ENCODE results near the gene SLIT1. TPM values are rescaled to one million over a fixed set of nuclear protein-coding genes. Genes with fewer than 3 reads are reported as not detected.

Gene SLIT1
- total RNA-seq, 1 experiment from 2014 or later = not detected

- DNase-seq (ENCODE audit: unreplicated experiment) = no peak
- Mint-ChIP-seq H3K9me3 (ENCODE audit: unreplicated experiment) (no peaks in the 10 kb centered on the region), H3K27ac (ENCODE audit: low read depth, unreplicated experiment) (no peak overlapping the region), H3K27me3 (ENCODE audit: insufficient read depth, unreplicated experiment) (peaks cover 11% of the 10 kb centered on the region), H3K4me1 (ENCODE audit: insufficient read depth, unreplicated experiment) (no peaks in the 10 kb centered on the region), H3K4me3 (ENCODE audit: unreplicated experiment) (no peak overlapping the region), H3K36me3 (ENCODE audit: insufficient read depth, unreplicated experiment) (no peaks in the 10 kb centered on the region)
- ChIA-PET POLR2A (no interaction called here), CTCF (interaction anchor here (0.7 kb wide), 1 partner anchor 673 kb away, joined by 3 read pairs; no protein-coding TSS in a partner anchor)
- no peak for TF ChIP-seq CTCF (IDR thresholded peaks at IDR 0.05; ENCODE audit: unreplicated experiment)
- intact Hi-C loops (cut with micrococcal nuclease) = no loop called here
- no TSS peak for BruUV-seq (replicated peaks)
These were observed 178.3 kb downstream of the SLIT1 start for GRCh38 chr10:97007417-97007816.

GRCh38 chr10:97006364-97006763 is 179.4 kb downstream of the SLIT1 start:
- no peak for DNase-seq (ENCODE audit: unreplicated experiment)
- BruUV-seq (replicated peaks) = no TSS peak
- Mint-ChIP-seq H3K27ac (ENCODE audit: low read depth, unreplicated experiment) (no peak overlapping the region), H3K27me3 (ENCODE audit: insufficient read depth, unreplicated experiment) (peaks cover 2% of the 10 kb centered on the region), H3K9me3 (ENCODE audit: unreplicated experiment) (no peaks in the 10 kb centered on the region), H3K4me1 (ENCODE audit: insufficient read depth, unreplicated experiment) (no peaks in the 10 kb centered on the region), H3K36me3 (ENCODE audit: insufficient read depth, unreplicated experiment) (no peaks in the 10 kb centered on the region), H3K4me3 (ENCODE audit: unreplicated experiment) (no peak overlapping the region)
- intact Hi-C loops (cut with micrococcal nuclease) = no loop called here
- ChIA-PET POLR2A (no interaction called here), CTCF (interaction anchor here (1.4 kb wide), 1 partner anchor 31 kb away, joined by 4 read pairs; no protein-coding TSS in a partner anchor)
- TF ChIP-seq CTCF (IDR thresholded peaks at IDR 0.05; ENCODE audit: unreplicated experiment) = no peak

- ChIA-PET POLR2A (no interaction called here), CTCF (interaction anchor here (0.6 to 1.4 kb wide), 3 partner anchors 32 to 215 kb away, joined by 3 to 4 read pairs (median 3); no protein-coding TSS in a partner anchor)
- no TSS peak for BruUV-seq (replicated peaks)
- no peaks in the 10 kb centered on the region for H3K4me1 Mint-ChIP-seq (ENCODE audit: insufficient read depth, unreplicated experiment)
- intact Hi-C loops (cut with micrococcal nuclease) = no loop called here
- H3K27ac Mint-ChIP-seq (ENCODE audit: low read depth, unreplicated experiment) = no peak overlapping the region
- TF ChIP-seq CTCF (IDR thresholded peaks at IDR 0.05; ENCODE audit: unreplicated experiment) = no peak
- no peaks in the 10 kb centered on the region for H3K9me3 Mint-ChIP-seq (ENCODE audit: unreplicated experiment)
- H3K4me3 Mint-ChIP-seq (ENCODE audit: unreplicated experiment) = no peak overlapping the region
- no peaks in the 10 kb centered on the region for H3K36me3 Mint-ChIP-seq (ENCODE audit: insufficient read depth, unreplicated experiment)
- DNase-seq (ENCODE audit: unreplicated experiment) = no peak
- no peaks in the 10 kb centered on the region for H3K27me3 Mint-ChIP-seq (ENCODE audit: insufficient read depth, unreplicated experiment)
These were observed 180.4 kb downstream of the SLIT1 start for GRCh38 chr10:97005349-97005748.

- no peak for DNase-seq (ENCODE audit: unreplicated experiment)
- Mint-ChIP-seq H3K4me1 (ENCODE audit: insufficient read depth, unreplicated experiment) (no peaks in the 10 kb centered on the region), H3K36me3 (ENCODE audit: insufficient read depth, unreplicated experiment) (no peaks in the 10 kb centered on the region), H3K9me3 (ENCODE audit: unreplicated experiment) (no peaks in the 10 kb centered on the region), H3K27me3 (ENCODE audit: insufficient read depth, unreplicated experiment) (no peaks in the 10 kb centered on the region), H3K27ac (ENCODE audit: low read depth, unreplicated experiment) (no peak overlapping the region), H3K4me3 (ENCODE audit: unreplicated experiment) (no peak overlapping the region)
- intact Hi-C loops (cut with micrococcal nuclease) = no loop called here
- TF ChIP-seq CTCF (IDR thresholded peaks at IDR 0.05; ENCODE audit: unreplicated experiment) = no peak
- POLR2A ChIA-PET = no interaction called here
- CTCF ChIA-PET = interaction anchor here (0.5 to 1.3 kb wide), 5 partner anchors 13 to 606 kb away, joined by 3 to 6 read pairs (median 3); no protein-coding TSS in a partner anchor
- BruUV-seq (replicated peaks) = no TSS peak
These were observed 181.2 kb downstream of the SLIT1 start for GRCh38 chr10:97004591-97004990.

Data from MCF 10A (cell line).